GM23338 (cell line): ENCODE results near the gene USP7. TPM values are rescaled to one million over a fixed set of nuclear protein-coding genes. Genes with fewer than 3 reads are reported as not detected.
A peak's percentile ranks its signal among the peaks of the same experiment; 100 is the strongest.
"Not testable (repeated sequence)": the region's sequence is repeated elsewhere in the genome, so short reads cannot be mapped to it uniquely, and the experiment has no call there.

Experiments used
- ATAC-seq: fragments of 200-7000 bp; cut with Tn5 transposase; 3 replicates; pipeline ENCODE4 v1.9.1; 2020
- DNase-seq: peaks from one replicate; pipeline ENCODE4 v3.0.0-alpha.2; 2015; ENCODE audit warnings: low spot score
- H2AFZ ChIP-seq: fragments of 200-600 bp; sonication (generic); 2 replicates; pipeline ENCODE4 v1.8.0; 2016; ENCODE audit warnings: antibody characterized with exemption, mild to moderate bottlenecking, moderate library complexity
- H3F3A ChIP-seq: fragments of 200-600 bp; sonication (generic); replicated peaks from 2 replicates; pipeline ENCODE4 v1.8.0; 2017; ENCODE audit warnings: antibody characterized with exemption, mixed run types, low read depth
- H3K27ac ChIP-seq: fragments of 200-600 bp; sonication (generic); 2 replicates; pipeline ENCODE4 v1.6.1; 2016; ENCODE audit warnings: low read depth
- H3K27me3 ChIP-seq: fragments of 200-600 bp; sonication (generic); 2 replicates; pipeline ENCODE4 v1.8.0; 2016; ENCODE audit warnings: mild to moderate bottlenecking, mixed run types, moderate library complexity; ENCODE audit not compliant: insufficient read depth
- H3K36me3 ChIP-seq: fragments of 200-600 bp; sonication (generic); 2 replicates; pipeline ENCODE4 v1.8.0; 2016; ENCODE audit warnings: mild to moderate bottlenecking; ENCODE audit not compliant: insufficient read depth
- H3K4me1 ChIP-seq: fragments of 200-600 bp; sonication (generic); 2 replicates; pipeline ENCODE4 v1.8.0; 2016; ENCODE audit warnings: mild to moderate bottlenecking, moderate library complexity; ENCODE audit not compliant: insufficient read depth
- H3K4me2 ChIP-seq: fragments of 200-600 bp; sonication (generic); 2 replicates; pipeline ENCODE4 v1.7.1; 2017; ENCODE audit warnings: mixed run types
- H3K4me3 ChIP-seq: fragments of 200-600 bp; sonication (generic); 2 replicates; pipeline ENCODE4 v1.6.1; 2016; ENCODE audit warnings: mixed run types
- H3K79me2 ChIP-seq: fragments of 200-600 bp; sonication (generic); replicated peaks from 2 replicates; pipeline ENCODE4 v1.8.0; 2017; ENCODE audit warnings: mild to moderate bottlenecking; ENCODE audit not compliant: insufficient read depth
- H3K9me2 ChIP-seq: fragments of 200-600 bp; sonication (generic); 2 replicates; pipeline ENCODE4 v1.8.0; 2017; ENCODE audit not compliant: insufficient read depth
- H4K20me1 ChIP-seq: fragments of 200-600 bp; sonication (generic); replicated peaks from 2 replicates; pipeline ENCODE4 v1.8.0; 2017; ENCODE audit warnings: mild to moderate bottlenecking; ENCODE audit not compliant: insufficient read depth
- H3K27ac Mint-ChIP-seq: 2 replicates; pipeline ENCODE4 v1.8.0; 2020; ENCODE audit warnings: inconsistent platforms, mild to moderate bottlenecking, moderate library complexity, mixed read lengths
- H3K27me3 Mint-ChIP-seq: 3 replicates; pipeline ENCODE4 v1.8.0; 2022; ENCODE audit warnings: low read depth, mild to moderate bottlenecking, moderate library complexity, mixed read lengths, inconsistent platforms; ENCODE audit not compliant: insufficient read depth, poor library complexity
- H3K36me3 Mint-ChIP-seq: 3 replicates; pipeline ENCODE4 v1.8.0; 2021; ENCODE audit warnings: low read depth, mild to moderate bottlenecking, inconsistent platforms, moderate library complexity, mixed read lengths
- H3K4me1 Mint-ChIP-seq: 3 replicates; pipeline ENCODE4 v1.8.0; 2020; ENCODE audit warnings: mild to moderate bottlenecking, inconsistent platforms, mixed read lengths
- H3K4me3 Mint-ChIP-seq: 3 replicates; pipeline ENCODE4 v1.8.0; 2021; ENCODE audit warnings: moderate library complexity, mild to moderate bottlenecking, inconsistent platforms, mixed read lengths
- H3K9me3 Mint-ChIP-seq: 3 replicates; pipeline ENCODE4 v1.8.0; 2020; ENCODE audit warnings: moderate library complexity, mild to moderate bottlenecking, inconsistent platforms, mixed read lengths
- STAT1 ChIP-seq: IDR thresholded peaks from one replicate; pipeline ENCODE4 v1.6.1; 2016; ENCODE audit warnings: antibody characterized with exemption; ENCODE audit not compliant: unreplicated experiment
- ZNF114 ChIP-seq: fragments of 250-450 bp; sonication (Bioruptor Pico); IDR thresholded peaks from 2 replicates; pipeline ENCODE4 v1.5.0; 2020; ENCODE audit warnings: mild to moderate bottlenecking, moderate library complexity
- ZNF331 ChIP-seq: fragments of 250-450 bp; sonication (Bioruptor Pico); IDR thresholded peaks from 2 replicates; pipeline ENCODE4 v1.5.0; 2020; ENCODE audit warnings: low read depth, mild to moderate bottlenecking, moderate library complexity
- polyA plus RNA-seq: library from polyadenylated mRNA; unstranded; fragments of >200 nt; fragmentation: Nextera tagmentation; extraction: Ambion mirVana; gene quantifications from 2 replicates; pipeline ENCODE4 v1.2.1, GENCODE V29; 2016
- total RNA-seq: library from RNA; depleted of rRNA; stranded (reverse); fragments of >200 nt; shearing (Covaris generic); gene quantifications from 2 replicates; pipeline ENCODE4 v1.2.3, GENCODE V29; 2014
- TF ChIP-seq, protein P1 (sequence below), 2 experiments: fragments of 200-600 bp in 1 of 2; sonication (generic) in 1 of 2; conservative IDR thresholded peaks; 2 replicates each; pipeline versions ENCODE4 v1.5.1 to v1.6.1; 2016 to 2017; ENCODE audit warnings: antibody characterized with exemption in 2 of 2, low read depth in 2 of 2, mild to moderate bottlenecking in 2 of 2, moderate library complexity in 1 of 2

The USP7 gene
- total and polyA plus RNA-seq, 2 experiments from 2014 or later, result 42.3 to 130 TPM

- Histone ChIP-seq H3K4me1 (peaks cover 11% of the 10 kb centered on the region), H4K20me1 (no peaks in the 10 kb centered on the region), H3K4me3 (no peak overlapping the region), H3K4me2 (no peak overlapping the region), H3K79me2 (peaks cover 6% of the 10 kb centered on the region), H3F3A (peaks cover 7% of the 10 kb centered on the region; the same call in 1 of the 2 replicates), H3K9me2 (no peaks in the 10 kb centered on the region), H3K36me3 (no peaks in the 10 kb centered on the region), H3K27me3 (no peaks in the 10 kb centered on the region), H2AFZ (no peak overlapping the region), H3K27ac (no peak overlapping the region)
- ATAC-seq, result no peak
- Mint-ChIP-seq H3K27me3 (peaks cover 13% of the 10 kb centered on the region), H3K4me3 (no peak overlapping the region), H3K36me3 (no peaks in the 10 kb centered on the region), H3K27ac (no peak overlapping the region), H3K9me3 (no peaks in the 10 kb centered on the region), H3K4me1 (peaks cover 20% of the 10 kb centered on the region)
- no peak for DNase-seq
- TF ChIP-seq ZNF331 (CRISPR knock-in tag), result no peak
- TF ChIP-seq, protein P1, sequence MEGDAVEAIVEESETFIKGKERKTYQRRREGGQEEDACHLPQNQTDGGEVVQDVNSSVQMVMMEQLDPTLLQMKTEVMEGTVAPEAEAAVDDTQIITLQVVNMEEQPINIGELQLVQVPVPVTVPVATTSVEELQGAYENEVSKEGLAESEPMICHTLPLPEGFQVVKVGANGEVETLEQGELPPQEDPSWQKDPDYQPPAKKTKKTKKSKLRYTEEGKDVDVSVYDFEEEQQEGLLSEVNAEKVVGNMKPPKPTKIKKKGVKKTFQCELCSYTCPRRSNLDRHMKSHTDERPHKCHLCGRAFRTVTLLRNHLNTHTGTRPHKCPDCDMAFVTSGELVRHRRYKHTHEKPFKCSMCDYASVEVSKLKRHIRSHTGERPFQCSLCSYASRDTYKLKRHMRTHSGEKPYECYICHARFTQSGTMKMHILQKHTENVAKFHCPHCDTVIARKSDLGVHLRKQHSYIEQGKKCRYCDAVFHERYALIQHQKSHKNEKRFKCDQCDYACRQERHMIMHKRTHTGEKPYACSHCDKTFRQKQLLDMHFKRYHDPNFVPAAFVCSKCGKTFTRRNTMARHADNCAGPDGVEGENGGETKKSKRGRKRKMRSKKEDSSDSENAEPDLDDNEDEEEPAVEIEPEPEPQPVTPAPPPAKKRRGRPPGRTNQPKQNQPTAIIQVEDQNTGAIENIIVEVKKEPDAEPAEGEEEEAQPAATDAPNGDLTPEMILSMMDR (conservative IDR thresholded peaks at IDR 0.05; ENCODE audit: low read depth in 2 of 2), result peak in 1 of 2 experiments; percentile 33; a peak in 2 of 4 replicates
Measured at GRCh38 chr16:8872967-8873865, 90.5 kb downstream of the USP7 start.

DNA sequence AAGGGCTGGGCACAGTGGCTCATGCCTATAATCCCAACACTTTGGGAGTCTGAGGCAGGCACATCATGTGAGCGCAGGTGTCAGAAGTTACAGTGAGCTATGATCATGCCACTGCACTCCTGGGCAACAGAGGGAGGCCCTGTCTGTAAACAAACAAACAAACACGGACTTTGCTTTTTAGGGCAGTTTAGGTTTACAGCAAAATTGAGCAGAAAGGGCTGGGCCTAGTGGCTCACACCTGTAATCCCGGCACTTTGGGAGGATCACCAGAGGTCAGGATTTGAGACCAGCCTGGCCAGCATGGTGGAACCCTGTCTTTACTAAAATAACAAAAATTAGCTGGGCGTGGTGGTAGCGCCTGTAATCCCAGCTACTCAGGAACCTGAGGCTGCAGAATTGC lies 91.6 kb downstream of the USP7 start:
- Histone ChIP-seq H3K27ac (no peak overlapping the region), H3F3A (peaks cover 9% of the 10 kb centered on the region; the same call in 1 of the 2 replicates), H3K4me1 (peaks cover 8% of the 10 kb centered on the region), H3K4me2 (no peak overlapping the region), H3K4me3 (no peak overlapping the region), H3K9me2 (no peaks in the 10 kb centered on the region), H2AFZ (no peak overlapping the region), H4K20me1 (peaks cover 9% of the 10 kb centered on the region), H3K36me3 (no peaks in the 10 kb centered on the region), H3K79me2 (peaks cover 17% of the 10 kb centered on the region), H3K27me3 (no peaks in the 10 kb centered on the region)
- Mint-ChIP-seq H3K4me3 (no peak overlapping the region), H3K9me3 (no peaks in the 10 kb centered on the region; the same call in 2 of the 3 replicates), H3K36me3 (peaks cover 6% of the 10 kb centered on the region), H3K4me1 (peaks cover 16% of the 10 kb centered on the region), H3K27me3 (peaks cover 21% of the 10 kb centered on the region), H3K27ac (no peak overlapping the region)
- TF ChIP-seq ZNF114 (no peak), STAT1 (no peak)
- DNase-seq (no peak), ATAC-seq (no peak)

DNA sequence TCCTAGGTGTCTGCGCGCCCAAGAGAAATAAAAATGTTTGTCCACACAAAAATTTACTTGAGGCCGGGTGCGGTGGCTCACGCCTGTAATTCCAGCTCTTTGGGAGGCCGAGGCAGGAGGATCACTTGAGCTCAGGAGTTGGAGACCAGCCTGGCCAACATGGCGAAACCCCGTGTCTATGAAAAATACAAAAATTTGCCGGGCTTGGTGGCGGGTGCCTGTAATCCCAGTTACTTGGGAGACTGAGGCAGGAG lies 93.8 kb downstream of the USP7 start:
- peaks cover 33% of the 10 kb centered on the region for H3K27me3 Mint-ChIP-seq
- Histone ChIP-seq H3K79me2 (peaks cover 36% of the 10 kb centered on the region), H3F3A (peaks cover 25% of the 10 kb centered on the region), H2AFZ (peak overlapping the region; percentile 91; the same call in 1 of the 2 replicates), H3K4me1 (peaks cover 21% of the 10 kb centered on the region), H3K4me2 (peak overlapping the region; percentile 88; the same call in 1 of the 2 replicates), H4K20me1 (peaks cover 20% of the 10 kb centered on the region), H3K4me3 (peak overlapping the region; percentile 66; the same call in 1 of the 2 replicates)
- not testable (repeated sequence) for DNase-seq, ATAC-seq, H3K9me2 ChIP-seq, H3K27ac ChIP-seq, H3K4me3 Mint-ChIP-seq, H3K9me3 Mint-ChIP-seq, H3K27me3 ChIP-seq, H3K36me3 ChIP-seq
- H3K4me1 Mint-ChIP-seq, result peaks cover 28% of the 10 kb centered on the region
- peak overlapping the region; percentile 78; the same call in 1 of the 2 replicates for H3K27ac Mint-ChIP-seq
- peaks cover 14% of the 10 kb centered on the region for H3K36me3 Mint-ChIP-seq
